Omental fat pad (tissue), 4 donors: Measurements from ENCODE around the gene SLC25A51. TPM values are rescaled to one million over a fixed set of nuclear protein-coding genes. Genes with fewer than 3 reads are reported as not detected.

Experiments used
- ATAC-seq: fragments of 150-250 bp; one replicate; pipeline ENCODE4 v1.9.1; 2016; ENCODE audit warnings: mild to moderate bottlenecking, moderate library complexity; ENCODE audit not compliant: low FRiP score
- DNase-seq: peaks from one replicate; pipeline ENCODE4 v3.0.0-alpha.2; 2019; ENCODE audit warnings: low spot score
- CTCF ChIP-seq, 3 donors: fragments of 450-650 bp; IDR thresholded peaks; one replicate each; pipeline ENCODE4 v1.5.1; 2016 to 2017; ENCODE audit warnings: antibody characterized with exemption in 3 of 3, mild to moderate bottlenecking in 3 of 3, moderate library complexity in 2 of 3
- total RNA-seq, 4 donors: library from RNA; depleted of rRNA; stranded (reverse); fragments of >200 nt; gene quantifications; one replicate each; pipeline ENCODE4 v1.1.0, GENCODE V29; 2016

The SLC25A51 gene
- total RNA-seq, 4 donors from 2014 or later: 34.5 to 59.1 (median 52.0) TPM

DNA sequence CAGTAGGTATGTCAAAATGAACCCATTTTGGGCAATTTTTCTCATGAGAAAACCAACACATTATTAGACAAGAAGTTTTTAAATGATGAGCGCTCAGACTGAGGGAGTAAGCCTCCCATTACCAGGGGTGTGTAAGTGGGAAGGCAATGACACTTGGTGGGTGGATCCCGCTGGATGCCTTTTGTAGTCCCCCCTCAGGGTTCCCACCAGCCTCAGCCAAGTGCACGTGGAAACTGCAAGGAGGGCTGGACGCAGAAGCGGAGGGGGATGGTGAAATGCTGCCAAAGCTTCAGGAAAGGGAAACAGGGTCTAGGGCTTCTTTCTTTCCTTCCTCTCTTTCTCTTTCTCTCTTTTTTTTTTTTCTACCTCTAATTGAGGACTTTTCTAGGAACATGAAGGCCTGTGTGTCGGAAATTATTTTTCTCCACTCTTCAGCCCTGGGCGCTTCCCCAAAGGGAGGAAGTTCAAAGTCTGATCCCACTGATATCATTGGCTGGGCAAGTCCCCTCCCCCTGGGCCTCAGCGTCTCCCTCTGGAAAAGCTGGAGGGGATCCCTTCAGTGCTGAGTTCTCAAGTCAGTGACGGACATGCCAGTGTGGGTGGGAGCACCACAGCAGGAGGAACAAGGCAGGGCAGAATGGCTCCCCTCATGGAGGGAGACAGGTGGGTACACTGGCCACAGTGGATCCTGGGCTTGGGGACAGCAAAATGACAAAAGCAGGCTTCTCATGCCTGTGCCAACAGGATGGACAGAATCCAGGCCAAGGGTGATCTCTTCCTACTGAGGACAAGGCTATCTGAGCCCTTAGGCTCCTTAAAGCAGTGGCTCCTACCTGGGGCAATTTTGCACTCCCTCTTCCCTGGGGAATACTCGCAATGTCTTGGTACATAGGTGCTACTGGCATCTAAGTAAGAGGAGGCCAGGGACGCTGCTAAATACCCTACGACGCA lies 23.9 kb upstream of the SLC25A51 start:
- no peak for TF ChIP-seq CTCF (IDR thresholded peaks at IDR 0.05)
- DNase-seq: no peak

GRCh38 chr9:37927132-37927531 lies 23.2 kb upstream of the SLC25A51 start:
- no peak for TF ChIP-seq CTCF (IDR thresholded peaks at IDR 0.05)
- ATAC-seq (no peak), DNase-seq (no peak)

More for the DNA sequence above, 23.9 kb upstream of the SLC25A51 start:
- ATAC-seq: no peak

DNA sequence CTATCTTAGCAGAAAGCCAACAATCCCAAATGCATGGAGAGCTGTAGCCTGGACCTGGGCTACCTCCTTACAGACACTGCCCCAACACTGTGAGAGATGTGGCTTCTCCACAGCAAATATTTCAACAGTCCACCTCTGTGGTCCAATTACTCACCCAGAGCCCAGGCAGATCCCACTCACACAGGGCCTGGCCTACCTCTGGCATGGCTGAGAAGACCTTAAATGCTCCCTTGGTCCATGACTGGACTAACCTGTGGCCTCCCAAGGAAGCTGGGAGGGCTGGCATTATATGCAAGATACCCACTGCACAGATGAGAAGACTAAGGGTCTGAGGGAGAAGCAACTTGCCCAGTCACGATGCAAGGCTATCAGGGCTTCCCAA lies 22.8 kb upstream of the SLC25A51 start:
- no peak for TF ChIP-seq CTCF (IDR thresholded peaks at IDR 0.05)
- ATAC-seq (no peak), DNase-seq (no peak)

DNA sequence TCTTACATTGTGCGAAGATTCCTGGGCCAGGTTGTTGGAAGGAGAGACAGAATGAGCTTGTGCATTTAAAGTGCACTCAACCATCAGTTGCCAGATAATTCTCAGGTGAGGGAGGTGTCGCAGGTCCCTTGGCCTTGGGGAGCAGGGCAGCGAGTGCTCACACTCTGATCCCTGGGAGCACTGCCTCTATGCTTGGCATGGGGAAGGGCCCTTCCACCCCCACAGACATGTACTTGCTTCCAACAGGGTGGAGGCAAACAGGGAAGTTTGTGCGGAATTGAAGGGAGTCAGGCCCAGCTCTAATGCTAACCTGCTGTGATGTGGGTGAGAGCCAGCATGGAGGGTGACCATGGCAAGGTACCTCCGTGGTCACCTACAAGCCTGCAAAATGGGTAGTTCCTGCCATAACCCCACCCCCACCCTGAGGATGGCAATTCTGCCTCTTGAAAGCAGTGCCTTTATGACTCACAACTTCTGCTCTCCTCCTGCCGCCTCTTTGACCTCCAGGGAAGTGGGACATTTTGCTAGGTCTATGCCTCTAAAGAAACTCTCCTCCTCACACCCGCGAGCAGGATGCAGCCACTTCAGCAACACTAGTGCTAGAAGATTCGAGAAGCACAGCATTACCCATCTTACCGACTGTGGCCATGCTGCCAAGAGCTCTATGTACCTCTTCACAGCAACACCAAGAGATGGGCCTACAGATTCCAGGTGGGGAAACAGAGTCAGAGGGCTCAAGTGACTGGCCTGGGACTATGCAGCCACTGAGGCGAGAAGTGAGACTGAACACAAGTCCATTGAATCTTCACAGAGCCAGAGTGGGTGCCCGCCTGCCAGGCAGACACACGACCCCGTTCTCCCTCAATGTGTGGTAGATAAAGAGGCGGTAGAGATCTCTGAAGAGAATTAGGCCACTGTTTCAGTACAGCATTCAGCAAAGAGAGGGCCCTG lies 22.1 kb upstream of the SLC25A51 start:
- DNase-seq (no peak), ATAC-seq (no peak)
- TF ChIP-seq CTCF (IDR thresholded peaks at IDR 0.05): no peak

DNA sequence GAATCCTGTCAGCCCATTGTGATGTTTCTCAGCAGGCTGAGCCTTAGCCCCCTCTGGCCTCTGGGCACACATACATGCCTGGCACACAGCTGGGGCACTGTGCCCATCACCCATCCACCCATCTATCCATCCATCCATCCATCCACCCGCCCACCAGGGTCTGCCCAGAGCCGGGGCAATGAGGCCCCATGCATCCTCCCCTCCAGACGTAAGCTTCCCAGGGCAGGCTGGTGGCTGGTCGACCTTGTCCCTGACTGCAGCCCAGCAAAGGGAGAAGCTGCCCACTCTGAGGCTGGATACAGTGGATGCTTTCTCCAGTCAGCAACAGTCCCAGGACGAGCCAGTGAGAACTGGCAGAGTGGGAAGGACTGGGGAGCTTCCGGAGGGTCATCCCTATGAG lies 21.1 kb upstream of the SLC25A51 start:
- no peak for TF ChIP-seq CTCF (IDR thresholded peaks at IDR 0.05)
- DNase-seq (no peak), ATAC-seq (no peak)

- no peak for DNase-seq
- no peak for ATAC-seq
- TF ChIP-seq CTCF (IDR thresholded peaks at IDR 0.05): no peak
These were observed 20.6 kb upstream of the SLC25A51 start for GRCh38 chr9:37924538-37924937.
